WTC11 (cell line): ENCODE results near the gene BDKRB2. TPM values are rescaled to one million over a fixed set of nuclear protein-coding genes. Genes with fewer than 3 reads are reported as not detected.

Experiments used
- ATAC-seq: fragments of 200-7000 bp; cut with Tn5 transposase; 2 replicates; pipeline ENCODE4 v1.10.0; 2021; ENCODE audit warnings: mild to moderate bottlenecking, moderate library complexity
- CTCF ChIA-PET: fragments of 300-600 bp; sonication (Branson Sonifier 250); formaldehyde crosslinking; loops from one replicate; lab custom pipeline; 2021; ENCODE audit warnings: antibody characterized with exemption; lab: Charles Lee
- POLR2A ChIA-PET: fragments of 350-600 bp; sonication (Branson Sonifier 250); formaldehyde crosslinking; loops from one replicate; lab custom pipeline; 2021; ENCODE audit warnings: antibody characterized with exemption; lab: Charles Lee
- DNase-seq: peaks from one replicate; pipeline ENCODE4 v3.0.0; 2021; ENCODE audit warnings: low spot score
- H3K27ac Mint-ChIP-seq: 2 replicates; pipeline ENCODE4 v1.8.0; 2021; ENCODE audit warnings: mixed read lengths
- H3K27me3 Mint-ChIP-seq: 2 replicates; pipeline ENCODE4 v1.8.0; 2021; ENCODE audit warnings: low read depth, mild to moderate bottlenecking, moderate library complexity, mixed read lengths
- H3K36me3 Mint-ChIP-seq: 2 replicates; pipeline ENCODE4 v1.8.0; 2021; ENCODE audit warnings: mixed read lengths
- H3K4me1 Mint-ChIP-seq: 2 replicates; pipeline ENCODE4 v1.8.0; 2022; ENCODE audit warnings: mixed read lengths
- H3K4me3 Mint-ChIP-seq: 2 replicates; pipeline ENCODE4 v1.8.0; 2021; ENCODE audit warnings: mild to moderate bottlenecking, moderate library complexity, mixed read lengths
- H3K9me3 Mint-ChIP-seq: 2 replicates; pipeline ENCODE4 v1.8.0; 2021; ENCODE audit warnings: mixed read lengths
- ATF6 ChIP-seq: sonication (generic); formaldehyde crosslinking; IDR thresholded peaks from 2 replicates; pipeline ENCODE4 v1.8.1; 2023; ENCODE audit warnings: mild to moderate bottlenecking, missing genetic modification reagents
- ESRRA ChIP-seq: sonication (generic); formaldehyde crosslinking; IDR thresholded peaks from 2 replicates; pipeline ENCODE4 v1.8.1; 2022; ENCODE audit warnings: mild to moderate bottlenecking, missing genetic modification reagents, borderline replicate concordance
- ETV6 ChIP-seq: sonication (generic); formaldehyde crosslinking; IDR thresholded peaks from 2 replicates; pipeline ENCODE4 v1.8.1; 2022; ENCODE audit warnings: mild to moderate bottlenecking, missing genetic modification reagents
- JAZF1 ChIP-seq: fragments of 250-450 bp; sonication (Bioruptor Pico); IDR thresholded peaks from 2 replicates; pipeline ENCODE4 v1.9.0; 2021; ENCODE audit warnings: moderate library complexity, mild to moderate bottlenecking, inconsistent platforms
- NFATC4 ChIP-seq: fragments of 250-450 bp; sonication (Bioruptor Pico); IDR thresholded peaks from 2 replicates; pipeline ENCODE4 v1.9.0; 2021; ENCODE audit warnings: mild to moderate bottlenecking
- OVOL2 ChIP-seq: fragments of 250-450 bp; sonication (Bioruptor Pico); IDR thresholded peaks from 2 replicates; pipeline ENCODE4 v1.9.0; 2021; ENCODE audit warnings: mild to moderate bottlenecking, borderline replicate concordance
- RELA ChIP-seq: sonication (generic); formaldehyde crosslinking; IDR thresholded peaks from 2 replicates; pipeline ENCODE4 v1.8.1; 2022; ENCODE audit warnings: missing genetic modification reagents, mild to moderate bottlenecking, borderline replicate concordance
- SP1 ChIP-seq: sonication (generic); formaldehyde crosslinking; conservative IDR thresholded peaks from 2 replicates; pipeline ENCODE4 v1.8.1; 2022; ENCODE audit warnings: missing genetic modification reagents
- TEAD1 ChIP-seq: sonication (generic); formaldehyde crosslinking; IDR thresholded peaks from 2 replicates; pipeline ENCODE4 v1.8.0; 2022; ENCODE audit warnings: mild to moderate bottlenecking, missing genetic modification reagents
- TEAD4 ChIP-seq: sonication (generic); formaldehyde crosslinking; IDR thresholded peaks from 2 replicates; pipeline ENCODE4 v1.8.0; 2022; ENCODE audit warnings: mild to moderate bottlenecking, missing genetic modification reagents
- ZNF219 ChIP-seq: sonication (generic); formaldehyde crosslinking; IDR thresholded peaks from 2 replicates; pipeline ENCODE4 v1.8.0; 2023; ENCODE audit warnings: missing genetic modification reagents, mild to moderate bottlenecking, borderline replicate concordance
- ZNF416 ChIP-seq: fragments of 250-450 bp; sonication (Bioruptor Pico); IDR thresholded peaks from 2 replicates; pipeline ENCODE4 v1.9.0; 2021; ENCODE audit warnings: mild to moderate bottlenecking, inconsistent platforms
- ZSCAN18 ChIP-seq: fragments of 250-450 bp; sonication (Bioruptor Pico); IDR thresholded peaks from 2 replicates; pipeline ENCODE4 v2.1.2; 2022; ENCODE audit warnings: mild to moderate bottlenecking, moderate library complexity
- total RNA-seq: library from RNA; stranded (reverse); gene quantifications from 3 replicates; pipeline ENCODE4 v1.2.3, GENCODE V29; 2021
- TF ChIP-seq, protein P1 (sequence below): sonication (generic); formaldehyde crosslinking; IDR thresholded peaks from 2 replicates; pipeline ENCODE4 v1.8.1; 2023; ENCODE audit warnings: mild to moderate bottlenecking, missing genetic modification reagents, moderate library complexity
- TF ChIP-seq, protein P2 (sequence below): sonication (generic); formaldehyde crosslinking; IDR thresholded peaks from 2 replicates; pipeline ENCODE4 v1.8.1; 2023; ENCODE audit warnings: mild to moderate bottlenecking, moderate library complexity, missing genetic modification reagents
- TF ChIP-seq, protein P3 (sequence below): fragments of 250-450 bp; sonication (Bioruptor Pico); IDR thresholded peaks from 2 replicates; pipeline ENCODE4 v1.9.0; 2021; ENCODE audit warnings: mild to moderate bottlenecking
- TF ChIP-seq, protein P4 (sequence below): sonication (generic); formaldehyde crosslinking; conservative IDR thresholded peaks from 2 replicates; pipeline ENCODE4 v1.8.1; 2023; ENCODE audit warnings: mild to moderate bottlenecking, low read depth, missing genetic modification reagents, moderate library complexity

The BDKRB2 gene
- total RNA-seq, 1 experiment from 2014 or later: 0.17 TPM

DNA sequence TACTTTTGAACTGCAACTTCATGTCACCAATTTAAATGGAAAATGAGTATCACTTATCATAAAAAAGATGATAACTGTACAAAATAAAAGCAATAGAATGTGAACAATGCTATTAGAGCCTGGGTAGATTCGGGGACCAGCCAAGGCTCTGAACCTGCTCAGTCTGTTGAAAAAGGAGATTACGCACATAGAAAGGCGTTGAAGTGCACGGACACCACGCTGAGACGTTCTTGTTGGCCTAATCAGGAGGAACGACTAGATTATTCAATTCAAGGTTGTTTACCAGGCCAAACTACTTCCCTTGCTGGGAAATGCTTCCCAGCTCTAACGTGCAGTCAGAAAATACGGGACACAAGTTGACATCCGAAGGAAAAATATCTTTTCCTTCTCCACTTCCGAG lies 27.9 kb downstream of the BDKRB2 start:
- Mint-ChIP-seq H3K4me3 (no peak overlapping the region), H3K27ac (peak overlapping the region; percentile 13; the same call in 1 of the 2 replicates), H3K4me1 (peaks cover 27% of the 10 kb centered on the region), H3K9me3 (peaks cover 14% of the 10 kb centered on the region), H3K27me3 (peaks cover 6% of the 10 kb centered on the region; the same call in 1 of the 2 replicates), H3K36me3 (peaks cover 1% of the 10 kb centered on the region)
- ChIA-PET POLR2A (no interaction called here), CTCF (interaction anchor here (0.9 kb wide), 1 partner anchor 132 kb away, joined by 4 read pairs; no protein-coding TSS in a partner anchor)
- TF ChIP-seq TEAD1 (CRISPR knock-in tag) (no peak), ZSCAN18 (no peak)
- no peak for ATAC-seq
- DNase-seq: no peak

GRCh38 chr14:96233661-96234060 lies 29.0 kb downstream of the BDKRB2 start:
- no peaks in the 10 kb centered on the region for H3K36me3 Mint-ChIP-seq
- H3K9me3 Mint-ChIP-seq: peaks cover 5% of the 10 kb centered on the region
- no peak for ATAC-seq
- DNase-seq: no peak
- H3K4me3 Mint-ChIP-seq: no peak overlapping the region
- POLR2A ChIA-PET: no interaction called here
- TF ChIP-seq NFATC4 (no peak), ATF6 (no peak), ETV6 (CRISPR knock-in tag) (no peak), JAZF1 (CRISPR knock-in tag) (no peak), RELA (CRISPR knock-in tag) (no peak), ESRRA (CRISPR knock-in tag) (no peak), ZNF219 (CRISPR knock-in tag) (no peak), SP1 (no peak), OVOL2 (CRISPR knock-in tag) (no peak), TEAD4 (CRISPR knock-in tag) (no peak), ZNF416 (no peak)
- TF ChIP-seq, protein P1, sequence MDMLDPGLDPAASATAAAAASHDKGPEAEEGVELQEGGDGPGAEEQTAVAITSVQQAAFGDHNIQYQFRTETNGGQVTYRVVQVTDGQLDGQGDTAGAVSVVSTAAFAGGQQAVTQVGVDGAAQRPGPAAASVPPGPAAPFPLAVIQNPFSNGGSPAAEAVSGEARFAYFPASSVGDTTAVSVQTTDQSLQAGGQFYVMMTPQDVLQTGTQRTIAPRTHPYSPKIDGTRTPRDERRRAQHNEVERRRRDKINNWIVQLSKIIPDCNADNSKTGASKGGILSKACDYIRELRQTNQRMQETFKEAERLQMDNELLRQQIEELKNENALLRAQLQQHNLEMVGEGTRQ (CRISPR knock-in tag): no peak
- TF ChIP-seq, protein P2, sequence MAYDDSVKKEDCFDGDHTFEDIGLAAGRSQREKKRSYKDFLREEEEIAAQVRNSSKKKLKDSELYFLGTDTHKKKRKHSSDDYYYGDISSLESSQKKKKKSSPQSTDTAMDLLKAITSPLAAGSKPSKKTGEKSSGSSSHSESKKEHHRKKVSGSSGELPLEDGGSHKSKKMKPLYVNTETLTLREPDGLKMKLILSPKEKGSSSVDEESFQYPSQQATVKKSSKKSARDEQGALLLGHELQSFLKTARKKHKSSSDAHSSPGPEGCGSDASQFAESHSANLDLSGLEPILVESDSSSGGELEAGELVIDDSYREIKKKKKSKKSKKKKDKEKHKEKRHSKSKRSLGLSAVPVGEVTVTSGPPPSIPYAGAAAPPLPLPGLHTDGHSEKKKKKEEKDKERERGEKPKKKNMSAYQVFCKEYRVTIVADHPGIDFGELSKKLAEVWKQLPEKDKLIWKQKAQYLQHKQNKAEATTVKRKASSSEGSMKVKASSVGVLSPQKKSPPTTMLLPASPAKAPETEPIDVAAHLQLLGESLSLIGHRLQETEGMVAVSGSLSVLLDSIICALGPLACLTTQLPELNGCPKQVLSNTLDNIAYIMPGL (CRISPR knock-in tag): no peak
- TF ChIP-seq, protein P3, sequence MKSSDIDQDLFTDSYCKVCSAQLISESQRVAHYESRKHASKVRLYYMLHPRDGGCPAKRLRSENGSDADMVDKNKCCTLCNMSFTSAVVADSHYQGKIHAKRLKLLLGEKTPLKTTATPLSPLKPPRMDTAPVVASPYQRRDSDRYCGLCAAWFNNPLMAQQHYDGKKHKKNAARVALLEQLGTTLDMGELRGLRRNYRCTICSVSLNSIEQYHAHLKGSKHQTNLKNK (CRISPR knock-in tag): no peak
- TF ChIP-seq, protein P4, sequence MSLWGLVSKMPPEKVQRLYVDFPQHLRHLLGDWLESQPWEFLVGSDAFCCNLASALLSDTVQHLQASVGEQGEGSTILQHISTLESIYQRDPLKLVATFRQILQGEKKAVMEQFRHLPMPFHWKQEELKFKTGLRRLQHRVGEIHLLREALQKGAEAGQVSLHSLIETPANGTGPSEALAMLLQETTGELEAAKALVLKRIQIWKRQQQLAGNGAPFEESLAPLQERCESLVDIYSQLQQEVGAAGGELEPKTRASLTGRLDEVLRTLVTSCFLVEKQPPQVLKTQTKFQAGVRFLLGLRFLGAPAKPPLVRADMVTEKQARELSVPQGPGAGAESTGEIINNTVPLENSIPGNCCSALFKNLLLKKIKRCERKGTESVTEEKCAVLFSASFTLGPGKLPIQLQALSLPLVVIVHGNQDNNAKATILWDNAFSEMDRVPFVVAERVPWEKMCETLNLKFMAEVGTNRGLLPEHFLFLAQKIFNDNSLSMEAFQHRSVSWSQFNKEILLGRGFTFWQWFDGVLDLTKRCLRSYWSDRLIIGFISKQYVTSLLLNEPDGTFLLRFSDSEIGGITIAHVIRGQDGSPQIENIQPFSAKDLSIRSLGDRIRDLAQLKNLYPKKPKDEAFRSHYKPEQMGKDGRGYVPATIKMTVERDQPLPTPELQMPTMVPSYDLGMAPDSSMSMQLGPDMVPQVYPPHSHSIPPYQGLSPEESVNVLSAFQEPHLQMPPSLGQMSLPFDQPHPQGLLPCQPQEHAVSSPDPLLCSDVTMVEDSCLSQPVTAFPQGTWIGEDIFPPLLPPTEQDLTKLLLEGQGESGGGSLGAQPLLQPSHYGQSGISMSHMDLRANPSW: no peak
- H3K27me3 Mint-ChIP-seq: no peaks in the 10 kb centered on the region
- CTCF ChIA-PET: interaction anchor here (0.6 to 1.8 kb wide), 2 partner anchors 29 to 133 kb away, joined by 5 to 6 read pairs; no protein-coding TSS in a partner anchor
- no peak overlapping the region for H3K27ac Mint-ChIP-seq
- H3K4me1 Mint-ChIP-seq: peaks cover 27% of the 10 kb centered on the region
